OCI-LY7 (cell line): ENCODE data around the gene NDNF.

Experiments used
- CTCF ChIP-seq: fragments of 200-600 bp; sonication (generic); conservative IDR thresholded peaks from 2 replicates; pipeline ENCODE4 v1.5.1; 2014; ENCODE audit warnings: mild to moderate bottlenecking, antibody characterized with exemption, low read length, moderate library complexity, mixed read lengths
- EZH2phosphoT487 ChIP-seq: fragments of 200-600 bp; sonication (generic); IDR thresholded peaks from 2 replicates; pipeline ENCODE4 v1.6.1; 2018; ENCODE audit warnings: low read depth, borderline replicate concordance, mild to moderate bottlenecking, mixed run types, antibody characterized with exemption, low read length, moderate library complexity, mixed read lengths

DNA sequence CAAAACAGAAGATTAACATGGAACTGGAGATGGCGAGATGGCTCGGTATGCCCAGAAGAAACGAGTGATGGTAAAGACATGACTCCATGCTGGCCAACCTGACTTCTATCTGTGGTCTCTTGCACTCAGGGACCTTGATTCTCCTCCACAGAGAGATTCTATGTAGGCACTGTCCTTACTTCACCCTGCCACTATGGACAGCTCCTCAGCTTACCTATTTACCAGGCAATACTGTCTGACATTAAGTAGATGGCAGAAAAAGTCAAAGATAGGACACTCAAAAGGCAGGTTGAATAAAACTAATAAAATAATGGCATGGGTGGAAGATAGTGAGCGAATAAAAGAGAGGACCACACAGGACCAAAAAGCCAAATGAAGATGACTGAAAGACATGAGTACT is 35.2 kb upstream of the NDNF start:
- TF ChIP-seq CTCF (no peak), EZH2phosphoT487 (no peak)
